T-helper 9 cell (primary cell): ENCODE results near the gene TYSND1.
"Not testable (repeated sequence)": the region's sequence is repeated elsewhere in the genome, so short reads cannot be mapped to it uniquely, and the experiment has no call there.

Source experiments
- DNase-seq: peaks from one replicate; pipeline ENCODE4 v3.0.0-alpha.2; 2020

Gene TYSND1

DNA sequence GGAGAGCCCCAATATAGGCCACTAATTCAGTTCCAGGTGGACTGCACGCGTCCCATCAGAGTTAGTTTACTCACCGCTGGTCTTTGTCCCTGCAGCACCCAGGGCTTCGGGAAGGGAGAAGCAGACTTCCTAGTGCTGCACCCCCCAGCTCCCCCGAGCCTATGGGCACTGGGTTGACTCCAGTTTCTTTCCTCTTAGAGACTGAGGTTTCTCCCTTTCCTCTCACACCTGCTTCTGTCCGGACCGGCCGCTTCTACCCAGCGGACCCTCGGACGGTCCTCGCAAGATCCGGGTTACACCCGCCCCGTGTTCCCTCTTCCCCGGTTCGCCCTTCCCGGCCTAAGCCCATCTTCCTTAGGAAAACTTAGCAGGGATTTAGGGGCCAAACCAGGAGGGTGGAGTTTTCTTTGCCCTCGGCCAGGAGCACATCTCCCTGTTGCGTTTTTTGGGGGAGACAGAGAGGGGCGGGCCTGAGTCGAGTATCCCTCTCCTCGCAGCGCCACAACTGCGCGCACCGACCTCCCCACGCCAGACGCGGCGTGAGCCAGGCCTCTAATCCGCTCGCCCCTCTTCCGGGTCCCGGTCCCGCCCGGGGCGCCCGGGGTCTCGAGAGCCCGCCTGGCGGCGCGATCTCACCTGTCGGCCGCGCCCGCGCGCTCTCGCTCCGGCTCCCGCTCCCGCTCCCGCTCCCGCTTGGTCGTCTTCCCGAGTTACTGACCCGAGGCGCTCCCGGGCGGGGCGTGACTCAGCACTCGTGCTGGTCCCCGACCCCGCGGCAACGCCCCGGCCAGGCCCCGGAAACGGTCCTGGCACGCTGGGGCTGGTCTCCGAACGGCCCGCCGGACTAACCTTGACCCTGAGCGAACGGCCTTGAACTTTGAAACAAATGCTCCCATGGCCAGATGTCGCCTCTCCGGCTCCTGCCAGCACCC, 14.1 kb downstream of the TYSND1 start, which contains the start of gene AIFM2:
TSS of gene AIFM2 (minus strand) at position 728 of the 932 bp plus-strand sequence. CDS start 8,741 bp downstream, outside the sequence.
- peak; percentile 14 for DNase-seq

DNA sequence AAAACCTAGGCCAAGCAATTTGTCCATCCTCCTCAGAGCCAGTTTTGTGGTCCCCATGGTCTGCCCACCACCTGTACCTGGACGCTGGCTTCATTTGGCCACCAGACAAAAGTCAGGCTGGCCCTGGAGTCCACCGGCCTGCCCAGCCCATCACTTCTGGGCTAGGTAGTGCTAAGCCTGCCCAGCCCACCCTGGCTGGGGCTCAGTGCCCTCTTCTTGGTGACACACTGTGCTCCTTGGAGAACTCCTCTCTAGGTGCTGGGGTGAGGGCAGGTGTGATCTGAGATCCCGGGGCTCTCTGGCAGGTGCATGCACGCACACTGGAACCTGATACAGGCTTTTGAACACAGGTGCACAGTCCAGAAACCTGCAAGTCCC, 15.0 kb downstream of the TYSND1 start:
- no peak for DNase-seq

DNA sequence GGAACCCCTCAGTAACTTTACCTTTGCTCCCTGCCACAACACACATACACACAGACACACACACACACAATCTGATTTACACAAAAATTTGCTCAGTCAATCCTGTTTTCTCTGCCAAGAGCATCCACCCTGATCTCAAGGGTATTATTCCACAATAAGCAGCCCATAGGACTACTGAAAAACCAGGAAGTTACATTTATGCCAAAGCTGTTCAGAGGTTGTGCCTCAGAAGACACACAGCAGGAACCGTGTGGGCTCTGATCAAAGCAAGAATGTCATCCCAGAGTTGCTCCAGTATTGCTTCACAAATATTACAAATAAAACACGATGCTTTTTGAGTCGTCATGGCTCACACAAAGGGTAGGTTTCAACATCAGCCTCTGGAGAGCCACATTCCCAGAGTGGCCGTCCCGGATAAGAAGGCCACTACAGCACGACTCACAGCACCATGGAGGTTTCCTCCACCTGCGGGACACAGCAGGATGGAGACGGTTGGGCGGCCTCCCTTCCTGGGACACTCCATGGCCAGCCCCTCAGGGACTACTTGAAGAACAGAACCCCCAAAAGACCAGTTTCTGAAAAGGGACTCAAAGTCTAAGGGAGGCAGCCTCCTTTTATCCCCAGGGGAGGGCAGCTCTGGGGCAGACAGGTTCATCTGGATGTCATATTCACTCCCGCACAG, 15.5 kb downstream of the TYSND1 start:
- no peak for DNase-seq

DNA sequence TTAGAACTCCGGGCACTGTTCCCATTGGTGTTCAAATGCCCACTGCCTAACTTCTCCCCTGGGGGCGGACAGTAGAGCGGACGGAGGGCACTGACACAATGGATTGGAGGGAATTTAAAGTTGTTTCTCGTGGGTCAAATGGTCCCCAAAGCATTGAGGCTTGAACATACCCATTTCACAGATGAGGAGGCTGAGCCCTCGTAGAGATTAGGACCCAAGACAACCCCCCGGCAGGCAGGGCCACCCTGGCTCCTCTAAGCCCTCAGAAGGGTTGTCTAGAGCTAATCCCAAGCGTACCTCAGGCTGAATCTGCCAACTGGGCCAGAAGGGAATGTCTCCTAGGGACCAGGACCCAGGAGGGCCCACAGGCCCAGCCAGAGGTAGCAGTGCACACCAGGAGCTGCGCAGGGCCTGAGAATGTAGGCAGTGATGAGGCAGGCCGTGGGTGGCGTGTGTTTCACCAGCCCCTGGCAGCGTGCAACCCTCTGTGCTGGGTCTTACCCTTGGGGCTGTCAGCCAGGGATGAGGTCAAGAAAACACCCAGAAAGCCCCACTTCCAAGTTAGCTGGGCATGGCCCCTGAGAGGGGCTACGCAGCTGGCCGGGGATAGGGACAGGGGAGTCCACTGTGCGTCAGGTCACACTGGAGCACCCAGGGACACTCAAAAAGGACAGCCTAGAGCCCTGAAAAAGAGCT, 19.7 kb downstream of the TYSND1 start:
- DNase-seq, result no peak

DNA sequence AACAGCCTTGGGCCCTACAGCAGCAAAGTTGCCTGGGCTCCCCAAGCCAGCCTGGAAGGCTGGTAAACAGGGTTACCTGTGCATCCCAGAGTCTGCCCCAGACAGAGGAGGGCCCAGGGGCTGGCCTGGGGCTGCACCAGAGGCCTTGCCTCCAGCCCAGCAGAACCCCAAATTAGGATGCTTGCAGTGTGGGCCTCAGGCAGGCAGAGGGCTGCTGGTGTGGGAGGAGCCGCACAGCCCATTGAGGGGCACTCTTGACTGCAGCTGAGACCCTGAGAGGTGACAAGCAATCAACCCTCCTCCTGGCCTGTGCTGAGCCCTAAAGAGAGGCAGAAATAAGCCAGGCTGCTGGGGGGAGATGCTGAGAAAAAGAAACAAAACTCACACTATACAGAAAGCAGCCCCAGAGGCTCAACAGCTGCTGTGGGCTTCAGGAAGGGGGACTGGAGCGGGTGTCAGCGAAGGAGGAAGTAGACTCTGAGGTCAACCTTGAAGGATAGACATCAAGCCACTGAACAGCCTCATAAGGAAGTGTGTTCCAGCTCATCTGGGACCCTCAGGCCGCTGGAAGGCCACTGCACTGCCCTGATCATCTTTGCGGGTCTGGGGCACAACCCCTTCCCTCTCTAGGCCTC, 20.5 kb downstream of the TYSND1 start:
- DNase-seq, result no peak

DNA sequence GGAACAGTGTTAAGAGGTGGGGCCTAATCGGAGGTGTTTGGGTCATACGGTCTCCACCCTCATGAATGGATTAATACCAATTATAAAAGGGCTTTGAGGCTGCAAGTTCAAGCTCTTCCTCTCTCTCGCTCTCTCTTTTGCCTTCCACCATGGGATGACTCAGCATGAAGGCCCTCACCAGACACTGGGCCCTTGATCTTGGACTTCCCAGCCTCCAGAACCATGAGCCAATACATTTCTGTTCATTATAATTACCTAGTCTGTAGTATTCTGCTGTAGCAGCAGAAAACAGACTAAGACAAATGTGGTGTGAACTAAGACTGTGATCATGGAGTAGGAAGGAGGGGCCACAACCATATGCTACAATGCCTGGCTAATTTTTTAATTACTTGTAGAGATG, 21.6 kb downstream of the TYSND1 start:
- no peak for DNase-seq

DNA sequence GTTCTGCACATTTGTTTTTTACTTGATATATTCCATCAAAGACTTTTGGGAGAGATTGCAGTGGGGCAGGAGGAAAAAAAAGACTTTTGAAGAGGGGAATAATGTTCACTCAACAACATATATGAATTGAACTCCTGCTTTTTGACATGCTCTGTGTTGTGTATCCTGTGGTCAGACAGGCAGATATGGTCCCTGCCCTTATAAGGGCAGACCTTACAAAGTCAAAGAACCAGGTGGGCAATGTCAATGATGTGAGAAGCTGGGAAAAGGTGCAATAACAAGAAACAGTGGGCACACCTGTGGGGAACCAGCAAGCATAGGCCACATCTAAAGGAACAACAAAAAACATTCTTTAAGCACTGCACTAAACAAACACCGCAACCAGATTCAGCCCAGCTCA, 22.1 kb downstream of the TYSND1 start:
- DNase-seq, result no peak

DNA sequence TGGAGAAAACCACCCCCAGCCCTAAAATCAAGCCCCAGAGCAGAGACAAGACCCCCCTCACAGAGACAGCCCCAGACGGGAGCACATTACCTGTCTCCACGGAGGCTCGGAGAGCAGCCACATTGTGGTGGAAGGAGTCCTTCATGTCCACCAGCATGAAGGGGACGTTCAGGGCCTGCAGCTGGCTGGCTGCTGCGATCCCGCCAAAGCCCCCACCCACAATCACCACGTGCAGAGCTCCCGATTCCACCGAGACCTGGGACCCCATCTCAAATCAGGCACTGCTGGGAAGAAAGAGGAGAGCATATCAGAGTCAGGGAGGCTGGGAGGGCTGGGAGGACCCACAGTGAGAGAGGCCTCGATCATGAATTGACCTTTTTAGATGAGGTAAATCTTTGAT, 22.7 kb downstream of the TYSND1 start:
- DNase-seq, result no peak

DNA sequence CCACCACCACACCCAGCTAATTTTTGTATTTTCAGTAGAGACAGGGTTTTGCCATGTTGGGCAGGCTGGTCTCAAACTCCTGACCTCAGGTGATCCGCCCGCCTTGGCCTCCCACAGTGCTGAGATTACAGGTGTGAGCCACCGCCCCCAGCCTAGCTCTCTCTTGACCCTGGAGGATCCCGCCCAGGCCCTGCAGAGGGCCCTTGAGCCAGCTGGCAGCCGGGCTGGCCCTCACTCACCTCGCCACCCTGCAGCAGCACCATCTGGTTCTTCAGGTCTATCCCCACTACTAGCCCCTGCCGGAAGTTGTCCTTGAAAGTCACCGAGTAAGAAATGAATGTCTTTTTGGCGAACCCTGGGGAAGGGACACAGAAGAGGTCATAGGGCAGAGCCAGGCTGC, 23.3 kb downstream of the TYSND1 start:
- not testable (repeated sequence) for DNase-seq

DNA sequence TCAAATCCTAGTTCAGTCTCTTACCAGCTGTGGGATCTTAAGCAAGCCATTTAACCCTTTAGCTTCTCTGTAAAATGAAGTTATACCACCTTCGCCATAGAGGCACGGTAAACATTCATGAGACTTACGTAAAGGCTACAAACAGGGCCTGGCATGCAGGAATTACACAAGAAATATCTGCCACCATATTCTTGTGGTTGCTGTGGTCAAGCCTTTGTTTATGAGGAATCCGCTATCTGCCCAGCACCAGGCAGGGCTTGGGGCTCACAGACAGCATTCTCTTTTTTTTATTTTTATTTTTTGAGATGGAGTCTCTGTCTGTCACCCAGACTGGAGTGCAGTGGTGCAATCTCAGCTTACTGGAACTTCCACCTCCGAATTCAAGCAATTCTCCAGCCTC, 23.8 kb downstream of the TYSND1 start:
- no peak for DNase-seq

DNA sequence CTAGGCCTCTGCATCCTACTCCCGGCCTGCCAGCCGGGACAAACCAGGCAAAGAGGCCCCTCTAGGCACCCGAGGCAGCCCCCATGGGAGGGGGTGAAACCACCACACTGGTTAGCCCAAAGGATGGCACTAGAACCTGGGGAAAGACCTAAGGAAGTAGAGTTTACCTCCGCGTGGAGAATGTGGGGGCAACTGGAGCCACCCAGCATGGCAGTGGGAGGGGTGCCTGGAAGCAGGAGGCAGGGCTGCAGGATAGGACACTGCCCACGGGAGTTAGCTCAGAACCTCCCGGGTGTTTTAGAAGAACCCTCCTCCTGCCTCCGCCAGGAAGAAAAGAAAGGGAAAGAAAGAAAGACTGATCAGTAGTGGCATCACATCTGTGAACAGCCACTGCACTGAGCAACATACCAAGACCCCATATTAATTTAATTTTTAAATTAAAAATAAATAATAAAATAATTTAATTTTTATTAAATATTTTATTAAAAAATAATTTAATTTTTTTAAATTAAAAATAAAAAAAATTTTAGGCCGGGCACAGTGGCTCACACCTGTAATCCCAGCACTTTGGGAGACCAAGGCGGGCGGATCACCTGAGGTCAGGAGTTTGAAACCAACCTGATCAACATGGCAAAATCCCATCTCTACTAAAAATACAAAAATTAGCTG, 25.1 kb downstream of the TYSND1 start:
- DNase-seq, result no peak

DNA sequence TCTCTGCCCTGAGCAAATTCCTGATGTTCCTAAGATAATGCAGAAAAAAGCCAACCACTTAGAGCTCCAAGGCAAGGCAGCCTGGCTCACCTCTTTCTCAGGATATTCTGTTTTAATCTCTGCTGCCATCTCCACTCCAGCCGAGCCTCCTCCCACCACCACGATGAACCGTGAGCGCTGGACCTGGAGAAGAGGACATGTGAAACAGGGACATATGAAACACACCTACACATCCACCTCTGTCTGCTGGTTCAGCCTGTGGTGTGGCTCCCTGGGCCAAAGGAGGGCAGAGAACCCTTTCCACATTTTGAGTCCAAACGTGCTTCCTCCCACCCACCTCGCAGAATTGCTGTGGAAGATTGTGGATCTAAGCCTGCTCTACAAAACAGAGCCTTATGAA, 26.1 kb downstream of the TYSND1 start:
- DNase-seq, result no peak

DNA sequence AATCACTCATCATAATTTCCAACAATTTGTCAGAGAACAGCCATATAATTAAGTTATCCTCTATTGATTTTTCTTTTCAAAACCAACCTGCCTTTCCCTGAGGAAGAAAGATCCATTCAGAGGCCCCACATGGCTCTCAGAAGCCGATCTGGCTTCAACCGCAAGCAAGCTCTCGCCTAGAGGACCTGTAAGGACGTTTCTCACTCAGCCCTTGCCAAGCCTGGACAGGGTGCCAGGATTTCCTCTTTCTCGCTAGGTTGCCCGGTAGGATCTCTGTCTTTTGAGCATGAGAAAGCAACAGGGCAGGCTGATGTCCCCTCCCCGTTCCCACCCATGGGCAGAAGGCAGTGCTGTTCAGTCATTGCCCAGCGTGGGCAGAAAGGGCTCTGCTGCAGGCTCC, 26.9 kb downstream of the TYSND1 start:
- DNase-seq, result no peak

DNA sequence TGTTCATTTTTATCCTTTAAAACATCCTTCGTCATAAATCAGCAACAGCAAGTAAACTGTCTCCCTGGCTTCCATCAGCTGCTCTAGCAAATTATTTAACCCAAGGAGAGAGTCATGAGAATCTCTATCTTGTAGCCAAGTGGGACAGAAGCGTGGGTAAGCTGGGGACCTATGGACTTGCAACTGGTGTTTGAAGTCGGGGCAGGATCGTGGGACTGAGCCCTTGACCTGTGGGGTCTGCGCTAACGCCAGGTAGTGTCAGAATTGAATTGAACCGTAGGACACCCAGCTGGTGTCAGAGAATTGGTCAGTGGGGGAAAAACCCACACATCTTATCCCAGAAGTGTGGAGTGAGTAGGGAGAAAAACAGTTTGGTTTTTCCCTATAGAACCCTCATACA, 27.3 kb downstream of the TYSND1 start:
- DNase-seq, result no peak

DNA sequence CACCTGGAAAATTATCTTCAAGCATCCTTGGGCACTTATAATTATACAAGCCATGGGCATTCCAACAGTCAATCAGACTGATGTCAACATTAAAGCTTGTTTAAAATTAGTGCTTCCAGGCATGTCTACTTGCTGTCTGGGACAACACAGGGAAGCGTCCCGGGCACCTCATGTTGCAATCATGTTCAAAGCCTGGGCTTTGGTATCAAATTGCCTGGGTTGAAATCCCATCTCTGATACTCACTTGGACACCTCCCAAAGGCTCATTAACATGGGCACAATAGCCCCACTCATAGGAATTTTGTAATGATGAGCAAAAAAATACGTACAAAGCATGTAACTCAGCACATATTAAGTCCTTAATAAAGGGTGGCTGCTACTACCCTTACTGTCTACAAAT, 28.3 kb downstream of the TYSND1 start:
- no peak for DNase-seq

DNA sequence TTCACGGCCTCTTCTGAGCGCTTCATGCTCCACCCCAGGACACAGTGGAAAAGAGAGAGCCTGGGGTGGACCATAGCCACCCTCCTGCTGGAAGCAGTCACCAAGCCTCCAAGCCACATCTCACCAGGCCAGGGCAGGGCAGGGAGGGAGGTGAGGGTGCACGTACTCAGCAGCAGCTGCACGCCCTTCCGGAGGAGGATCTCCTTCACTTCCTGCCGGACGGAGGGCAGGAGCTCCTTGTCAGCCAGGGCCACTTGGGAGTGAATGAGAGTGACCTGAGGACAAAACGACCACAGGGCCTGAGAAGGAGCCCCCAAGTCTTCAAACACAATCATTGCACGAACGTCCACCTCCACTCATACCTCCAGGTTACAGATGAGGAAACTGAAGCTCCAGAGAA, 28.9 kb downstream of the TYSND1 start:
- no peak for DNase-seq

DNA sequence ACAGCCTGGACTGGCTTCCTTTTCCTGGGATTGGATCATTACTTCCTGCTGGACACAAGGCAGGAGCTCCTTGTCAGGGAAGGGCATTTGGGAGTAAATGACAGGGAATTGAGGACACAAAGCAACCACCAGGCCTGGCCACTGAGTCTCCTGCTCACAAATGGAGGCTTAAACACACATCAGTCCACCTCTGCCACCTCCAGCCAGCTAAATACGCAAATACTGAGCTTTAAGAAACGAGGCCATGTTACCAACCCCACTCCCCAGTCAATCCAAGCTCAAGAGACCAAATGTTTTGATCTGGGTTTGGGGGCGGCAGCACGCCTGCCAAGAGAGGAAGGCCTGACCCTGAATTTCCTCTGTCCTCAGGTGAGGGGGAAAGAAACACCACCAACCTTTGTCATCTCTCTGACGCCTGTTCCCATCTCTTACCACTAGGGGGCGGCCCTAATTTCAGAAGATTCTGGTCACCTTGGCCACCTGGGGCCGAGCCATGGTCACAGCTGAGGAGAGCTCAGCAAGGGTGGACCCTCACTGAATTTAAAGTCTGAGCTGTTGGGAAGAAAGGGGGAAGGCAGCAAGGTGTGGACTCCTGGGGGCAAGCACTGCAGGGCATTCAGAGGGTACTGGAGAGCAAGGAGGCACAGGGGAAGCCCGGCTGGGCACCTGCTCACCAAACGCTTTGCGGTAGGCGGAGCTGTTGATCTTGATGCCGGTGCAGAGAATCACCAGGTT, 30.4 kb downstream of the TYSND1 start:
- DNase-seq, result peak; percentile 40

DNA sequence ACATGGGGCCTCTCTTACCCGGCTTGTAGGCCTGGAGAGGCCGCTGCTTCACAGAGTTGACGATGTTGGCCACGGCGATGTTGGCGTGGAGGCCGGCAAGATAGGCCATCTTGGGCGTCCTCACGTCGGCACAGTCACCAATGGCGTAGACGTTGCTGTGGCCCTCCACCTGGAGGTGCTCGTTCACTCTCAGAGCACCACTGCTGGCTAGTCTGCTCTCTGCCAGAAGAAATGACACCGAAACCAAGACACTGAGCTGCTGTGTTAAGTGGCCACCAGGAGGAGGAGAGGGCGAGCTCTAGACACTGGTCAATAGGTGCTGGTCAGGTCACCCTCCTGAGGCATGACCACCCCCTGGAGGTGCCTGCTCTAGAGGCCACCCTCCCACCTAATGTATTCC, 31.6 kb downstream of the TYSND1 start:
- no peak for DNase-seq

DNA sequence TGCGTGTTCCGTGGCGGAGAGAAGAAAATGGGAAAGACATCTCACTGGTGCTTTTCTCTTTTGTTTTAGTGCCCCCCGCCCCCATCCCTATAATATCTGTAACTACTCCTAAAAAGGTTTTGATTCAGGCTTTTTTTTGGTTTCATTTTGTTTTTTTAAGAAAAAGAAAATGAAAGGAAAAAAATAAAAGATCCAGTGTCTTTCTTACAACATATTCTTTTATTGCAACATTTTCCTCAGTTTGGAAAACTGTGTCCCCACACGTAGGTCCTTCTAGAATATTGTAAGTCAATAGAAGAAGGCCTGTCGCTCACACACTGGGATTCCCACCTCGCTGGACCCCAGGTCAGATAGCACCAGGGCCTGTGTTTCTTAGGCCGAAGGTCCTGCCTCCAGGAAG, 34.4 kb downstream of the TYSND1 start:
- DNase-seq, result no peak

DNA sequence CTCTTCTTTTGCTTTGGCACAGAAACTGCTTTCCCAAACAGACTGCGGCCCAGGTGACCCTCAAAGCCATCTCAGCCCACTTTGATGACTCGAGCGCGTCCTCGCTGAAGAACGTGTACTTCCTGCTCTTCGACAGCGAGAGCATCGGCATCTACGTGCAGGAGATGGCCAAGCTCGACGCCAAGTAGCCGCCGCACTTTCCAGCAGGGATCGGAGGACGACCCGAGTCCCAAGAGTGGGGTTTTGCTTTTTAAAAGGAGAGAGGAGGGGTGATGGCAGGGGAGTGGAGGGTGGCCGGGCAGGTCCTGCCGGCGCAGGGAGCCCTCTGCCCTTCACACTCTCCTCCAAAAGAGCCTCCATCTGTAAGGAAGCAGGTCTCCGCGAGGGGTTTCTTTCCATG, 35.0 kb downstream of the TYSND1 start:
- no peak for DNase-seq

DNA sequence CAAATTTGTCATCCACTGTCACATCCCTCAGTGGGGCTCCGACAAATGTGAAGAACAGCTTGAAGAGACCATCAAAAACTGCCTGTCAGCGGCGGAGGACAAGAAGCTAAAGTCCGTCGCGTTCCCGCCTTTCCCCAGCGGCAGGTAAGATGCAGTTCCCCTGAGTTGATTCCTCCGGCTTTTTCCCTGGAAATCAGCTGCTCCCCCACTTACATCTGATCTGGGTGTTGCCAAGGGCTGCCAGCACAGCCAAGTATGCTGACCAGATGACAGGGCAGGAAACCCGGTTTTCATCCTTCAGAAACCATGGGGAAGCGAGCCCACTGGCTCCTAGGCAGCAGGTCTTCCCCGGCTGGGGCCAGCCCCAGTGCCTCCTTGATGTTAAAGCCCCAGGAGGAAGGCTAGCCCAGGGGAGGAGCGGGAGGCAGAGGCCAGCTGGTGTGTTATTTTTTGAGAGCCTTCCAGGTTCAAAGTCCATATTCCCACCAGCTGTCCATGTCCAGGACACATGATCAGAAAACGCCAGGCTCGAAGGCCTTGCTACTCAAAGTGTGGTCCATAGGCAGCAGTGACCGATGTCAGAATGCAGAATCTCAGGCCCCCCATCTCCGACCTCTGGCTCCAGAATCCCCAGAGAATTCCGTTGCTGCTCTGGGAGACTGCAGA, 37.3 kb downstream of the TYSND1 start:
- no peak for DNase-seq
